HG03039 (cell line): ENCODE measurements around the gene TM4SF4.
A peak's percentile ranks its signal among the peaks of the same experiment; 100 is the strongest.

Source experiments
- ATAC-seq: cut with Tn5 transposase; IDR thresholded peaks from one replicate; pipeline ENCODE4 v1.9.1; 2021; ENCODE audit warnings: mild to moderate bottlenecking, moderate library complexity; ENCODE audit not compliant: unreplicated experiment

The TM4SF4 gene

GRCh38 chr3:149480326-149481017 lies 6.0 kb downstream of the TM4SF4 start:
- peak; percentile 93 for ATAC-seq

- no peak for ATAC-seq
Measured at GRCh38 chr3:149481056-149481455, 6.6 kb downstream of the TM4SF4 start.

- ATAC-seq, result no peak
Measured at GRCh38 chr3:149481491-149481890, 7.0 kb downstream of the TM4SF4 start.

- no peak for ATAC-seq
Measured at GRCh38 chr3:149486726-149487125, 12.2 kb downstream of the TM4SF4 start.

- ATAC-seq, result no peak
Measured at GRCh38 chr3:149487598-149488197, 13.2 kb downstream of the TM4SF4 start.

- ATAC-seq, result no peak
Measured at GRCh38 chr3:149489060-149489690, 14.7 kb downstream of the TM4SF4 start.

GRCh38 chr3:149490260-149490971 lies 15.9 kb downstream of the TM4SF4 start:
- no peak for ATAC-seq

GRCh38 chr3:149493315-149494021 lies 19.0 kb downstream of the TM4SF4 start:
- ATAC-seq, result no peak

- ATAC-seq, result no peak
Measured at GRCh38 chr3:149494022-149494758, 19.7 kb downstream of the TM4SF4 start.

GRCh38 chr3:149494759-149495580 lies 20.5 kb downstream of the TM4SF4 start:
- ATAC-seq, result no peak

GRCh38 chr3:149495581-149496125 lies 21.2 kb downstream of the TM4SF4 start:
- ATAC-seq, result no peak

GRCh38 chr3:149496891-149497290 lies 22.4 kb downstream of the TM4SF4 start:
- no peak for ATAC-seq

- no peak for ATAC-seq
Measured at GRCh38 chr3:149497966-149498670, 23.6 kb downstream of the TM4SF4 start.

- no peak for ATAC-seq
Measured at GRCh38 chr3:149501524-149501923, 27.0 kb downstream of the TM4SF4 start.

GRCh38 chr3:149502438-149502837 lies 27.9 kb downstream of the TM4SF4 start:
- no peak for ATAC-seq

- ATAC-seq, result no peak
Measured at GRCh38 chr3:149506540-149506939, 32.0 kb downstream of the TM4SF4 start.

- ATAC-seq, result no peak
Measured at GRCh38 chr3:149506965-149507364, 32.5 kb downstream of the TM4SF4 start.

GRCh38 chr3:149507491-149508324 lies 33.2 kb downstream of the TM4SF4 start:
- no peak for ATAC-seq
